Sigmoid colon (tissue), 7 donors: ENCODE data around the gene FGF4. TPM values are rescaled to one million over a fixed set of nuclear protein-coding genes. Genes with fewer than 3 reads are reported as not detected.

ENCODE experiments used
- DNase-seq: peaks from one replicate; pipeline ENCODE4 v3.0.0-alpha.2; 2019
- H3K27ac ChIP-seq, 4 donors: fragments of 200-600 bp; sonication (generic); one replicate each; pipeline ENCODE4 v1.5.1; 2016 to 2019; ENCODE audit warnings: mild to moderate bottlenecking in 1 of 4
- H3K27me3 ChIP-seq, 3 donors: fragments of 200-600 bp; sonication (generic); one replicate each; pipeline ENCODE4 v1.5.1; 2019; ENCODE audit warnings: mild to moderate bottlenecking in 1 of 3
- H3K36me3 ChIP-seq, 4 donors: fragments of 200-600 bp; sonication (generic); one replicate each; pipeline ENCODE4 v1.5.1; 2016 to 2019
- H3K4me1 ChIP-seq, 4 donors: fragments of 200-600 bp; sonication (generic); one replicate each; pipeline ENCODE4 v1.5.1; 2017 to 2019
- H3K4me3 ChIP-seq, 4 donors: fragments of 200-600 bp; sonication (generic); one replicate each; pipeline ENCODE4 v1.5.1; 2017 to 2019; ENCODE audit warnings: mild to moderate bottlenecking in 2 of 4, moderate library complexity in 1 of 4
- H3K9me3 ChIP-seq, 4 donors: fragments of 200-600 bp in 3 of 4; sonication (generic) in 3 of 4; one replicate each; pipeline versions ENCODE4 v1.5.1 to v1.6.1; 2013 to 2019
- CTCF ChIP-seq, 4 experiments: fragments of 450-650 bp in 3 of 4; fragments of 200-600 bp in 1 of 4; IDR thresholded peaks; one replicate each; pipeline ENCODE4 v1.5.1; 2016 to 2019; ENCODE audit warnings: antibody characterized with exemption in 4 of 4, mild to moderate bottlenecking in 3 of 4, moderate library complexity in 2 of 4
- EP300 ChIP-seq, 4 donors: sonication (generic); formaldehyde crosslinking; IDR thresholded peaks; one replicate each; pipeline ENCODE4 v1.6.1; 2017; ENCODE audit warnings: antibody characterized with exemption in 4 of 4
- POLR2A ChIP-seq, 2 donors: fragments of 450-650 bp; IDR thresholded peaks; one replicate each; pipeline ENCODE4 v1.6.1; 2016; ENCODE audit warnings: antibody characterized with exemption in 2 of 2, mild to moderate bottlenecking in 2 of 2, moderate library complexity in 2 of 2
- POLR2AphosphoS5 ChIP-seq, 4 donors: sonication (generic); formaldehyde crosslinking; IDR thresholded peaks; one replicate each; pipeline ENCODE4 v1.6.1; 2017; ENCODE audit warnings: antibody characterized with exemption in 4 of 4
- WGBS, 2 donors: extraction: QIAGEN DNeasy Blood & Tissue Kit; methylation state at CpG; one replicate each; pipeline ENCODE4 v1.1.7; 2013; 5-methylcytosine and 5-hydroxymethylcytosine counted together
- intact Hi-C: fragments of 100-400 bp; cut with DNase I; formaldehyde crosslinking; loops from one replicate; pipeline ENCODE4 v1.15.1; 2023
- polyA plus RNA-seq, 3 donors: library from polyadenylated mRNA; stranded (reverse); fragments of 200-250 nt; gene quantifications; one replicate each; pipeline ENCODE4 v1.2.3, GENCODE V29; 2013
- total RNA-seq, 4 donors: library from RNA; depleted of rRNA; stranded (reverse); fragments of >200 nt; gene quantifications; one replicate each; pipeline ENCODE4 v1.1.0, GENCODE V29; 2016
- donor health status: healthy with polysubstance abuse.
- donor health status: Bipolar disorder and iron deficiency.
- donor health status: healthy.

FGF4 gene, protein sequence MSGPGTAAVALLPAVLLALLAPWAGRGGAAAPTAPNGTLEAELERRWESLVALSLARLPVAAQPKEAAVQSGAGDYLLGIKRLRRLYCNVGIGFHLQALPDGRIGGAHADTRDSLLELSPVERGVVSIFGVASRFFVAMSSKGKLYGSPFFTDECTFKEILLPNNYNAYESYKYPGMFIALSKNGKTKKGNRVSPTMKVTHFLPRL
- not detected for total RNA-seq
- not detected for polyA plus RNA-seq

DNA sequence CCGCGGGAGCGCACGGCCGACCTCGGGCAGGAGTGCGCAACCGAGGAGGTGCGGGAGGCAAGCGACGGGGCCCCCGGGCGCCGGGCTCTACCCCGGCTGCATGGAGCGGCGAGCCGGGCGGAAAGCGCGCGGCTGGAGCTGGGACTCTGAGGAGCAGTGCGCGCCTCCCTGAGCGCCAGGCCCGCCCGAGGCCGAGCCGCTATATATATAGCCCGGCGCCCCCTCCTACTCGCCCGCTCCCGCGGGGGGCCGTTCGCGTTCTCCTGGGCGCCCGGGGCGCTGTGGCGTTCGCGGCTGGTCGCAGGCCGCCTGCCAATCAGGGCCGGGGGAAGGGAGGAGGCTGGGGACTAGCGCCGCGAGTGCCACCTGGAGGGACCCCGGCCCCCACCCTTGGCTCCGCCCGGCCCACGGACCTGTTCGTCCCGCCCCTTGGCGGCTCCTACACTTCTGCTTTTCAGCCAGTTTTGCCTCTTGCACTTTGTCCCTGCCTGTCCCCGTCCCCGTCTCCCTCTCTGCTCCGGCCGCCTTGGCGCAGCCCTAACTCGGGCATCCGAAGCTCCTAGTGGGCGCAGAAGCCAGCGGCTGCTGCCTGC lies at the start of gene FGF4:
FGF4 (minus strand) TSS at position 179 of the 593 bp plus-strand sequence. CDS start 257 bp downstream, outside the sequence.
- Histone ChIP-seq H3K36me3 (no peaks in the 10 kb centered on the region), H3K4me1 (peaks cover 0 to 7% (median 0%) of the 10 kb centered on the region in 4 donors), H3K4me3 (no peak within 1 kb of the TSS), H3K27me3 (peaks cover 17 to 71% (median 39%) of the 10 kb centered on the region in 3 donors), H3K27ac (no peak within 1 kb of the TSS), H3K9me3 (no peaks in the 10 kb centered on the region)
- no peak for DNase-seq
- 2 to 3% methylated on average over 66 of the region's 66 CpGs for WGBS, 2 donors
- no peak for TF ChIP-seq POLR2A (IDR thresholded peaks at IDR 0.05)
- TF ChIP-seq EP300 (IDR thresholded peaks at IDR 0.05): no peak
- TF ChIP-seq POLR2AphosphoS5 (IDR thresholded peaks at IDR 0.05): no peak
- TF ChIP-seq CTCF (IDR thresholded peaks at IDR 0.05): no peak
- intact Hi-C loops: no loop called here

- Histone ChIP-seq H3K36me3 (no peaks in the 10 kb centered on the region), H3K27me3 (peaks cover 5 to 65% (median 19%) of the 10 kb centered on the region in 3 donors), H3K9me3 (no peaks in the 10 kb centered on the region), H3K4me1 (peaks cover 0 to under 1% (median 0%) of the 10 kb centered on the region in 4 donors), H3K27ac (no peak overlapping the region), H3K4me3 (no peak overlapping the region)
- TF ChIP-seq POLR2A (IDR thresholded peaks at IDR 0.05) (no peak), POLR2AphosphoS5 (IDR thresholded peaks at IDR 0.05) (no peak), CTCF (IDR thresholded peaks at IDR 0.05) (no peak), EP300 (IDR thresholded peaks at IDR 0.05) (no peak)
- 68 to 81% methylated on average over 6 of the region's 6 CpGs for WGBS, 2 donors
- no peak for DNase-seq
- intact Hi-C loops: no loop called here
Observed at GRCh38 chr11:69823641-69824265, 48.6 kb upstream of the FGF4 start.

DNA sequence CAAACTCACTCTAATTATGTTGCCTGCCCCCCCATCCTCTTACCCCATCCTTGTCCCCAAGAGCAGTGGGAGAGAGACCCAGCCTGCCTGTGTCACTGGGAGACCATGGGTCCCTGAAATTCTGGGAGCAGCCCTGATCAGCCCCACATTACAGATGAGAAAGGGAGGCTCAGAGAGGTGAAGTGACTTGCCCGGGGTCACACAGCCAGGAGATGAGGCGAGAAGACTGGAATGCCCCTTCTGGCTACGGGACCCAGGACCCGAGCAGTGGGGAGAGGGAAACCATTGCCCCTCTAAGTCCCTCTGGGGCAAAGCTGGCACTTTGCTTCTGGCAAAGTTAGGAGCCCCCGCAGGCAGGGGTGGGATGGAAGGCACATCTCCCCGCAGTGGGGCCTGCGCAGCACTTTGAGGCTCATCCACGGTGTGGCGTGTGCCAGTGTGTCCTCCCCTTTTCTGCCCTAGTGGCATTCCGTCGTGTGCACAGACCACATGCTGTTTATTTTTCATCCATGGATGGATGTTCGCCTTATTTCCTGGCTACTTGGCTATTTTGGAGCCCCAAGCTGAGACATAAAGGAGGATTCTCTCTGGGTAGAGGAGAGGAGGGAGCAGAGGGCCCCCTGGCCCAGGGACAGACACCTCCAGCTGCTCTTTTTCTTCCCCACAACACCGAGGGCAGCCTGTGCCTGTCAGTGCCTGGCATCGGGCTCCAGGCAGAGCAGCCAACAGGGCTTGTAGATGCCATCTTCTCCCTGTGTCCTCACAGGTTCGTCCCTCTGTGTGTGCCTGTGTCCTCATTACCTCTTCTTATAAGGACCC lies 47.7 kb upstream of the FGF4 start:
- no peaks in the 10 kb centered on the region for H3K36me3 ChIP-seq
- H3K27ac ChIP-seq: no peak overlapping the region
- intact Hi-C loops: no loop called here
- H3K27me3 ChIP-seq: peaks cover 13 to 74% (median 27%) of the 10 kb centered on the region in 3 donors
- no peaks in the 10 kb centered on the region for H3K9me3 ChIP-seq
- H3K4me3 ChIP-seq: no peak overlapping the region
- TF ChIP-seq POLR2A (IDR thresholded peaks at IDR 0.05): no peak
- no peak for TF ChIP-seq EP300 (IDR thresholded peaks at IDR 0.05)
- no peak for TF ChIP-seq CTCF (IDR thresholded peaks at IDR 0.05)
- TF ChIP-seq POLR2AphosphoS5 (IDR thresholded peaks at IDR 0.05): no peak
- WGBS, 2 donors: 66 to 76% methylated on average over 15 of the region's 15 CpGs
- DNase-seq: no peak
- peaks cover 0 to 10% (median under 1%) of the 10 kb centered on the region in 4 donors for H3K4me1 ChIP-seq

DNA sequence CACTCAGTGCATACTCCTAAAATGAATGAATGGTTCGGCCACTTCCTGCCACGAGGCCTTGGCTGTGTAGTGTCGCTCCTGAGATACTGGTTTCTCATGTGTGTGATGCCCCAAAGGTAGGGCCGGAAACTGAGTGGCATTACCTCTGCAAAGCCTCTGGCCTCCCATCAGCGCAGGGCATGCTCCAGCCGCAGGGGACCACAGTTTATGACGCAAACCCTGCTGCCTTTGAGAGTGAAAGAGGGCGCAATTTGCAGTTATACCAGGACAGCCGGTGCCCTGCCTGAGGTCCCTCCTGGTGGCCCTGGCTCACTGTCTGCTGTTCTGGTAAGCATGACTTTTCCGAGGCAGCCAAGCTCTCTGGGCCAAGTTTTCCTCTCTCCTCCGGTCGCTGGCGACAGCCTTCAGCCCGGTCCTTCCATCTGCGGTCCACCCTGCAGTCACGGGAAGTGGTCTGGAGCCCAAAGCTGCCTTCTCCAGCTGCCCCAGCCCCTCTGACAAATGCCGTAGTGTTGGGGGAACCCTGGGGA lies 46.4 kb upstream of the FGF4 start:
- no peak for TF ChIP-seq EP300 (IDR thresholded peaks at IDR 0.05)
- WGBS, 2 donors: 73 to 76% methylated on average over 17 of the region's 17 CpGs
- Histone ChIP-seq H3K4me3 (no peak overlapping the region), H3K27ac (no peak overlapping the region), H3K4me1 (peaks cover 0 to 19% (median 8%) of the 10 kb centered on the region in 4 donors), H3K9me3 (no peaks in the 10 kb centered on the region), H3K36me3 (no peaks in the 10 kb centered on the region), H3K27me3 (peaks cover 26 to 87% (median 40%) of the 10 kb centered on the region in 3 donors)
- intact Hi-C loops: no loop called here
- no peak for DNase-seq
